Measurements from ENCODE around the gene HRAS. TPM values are rescaled to one million over a fixed set of nuclear protein-coding genes. Genes with fewer than 3 reads are reported as not detected.

HRAS gene
- polyA plus RNA-seq, 2 of the 4 experiments (the other 2 are of a cell fraction): 56.3 to 86.9 TPM

DNA sequence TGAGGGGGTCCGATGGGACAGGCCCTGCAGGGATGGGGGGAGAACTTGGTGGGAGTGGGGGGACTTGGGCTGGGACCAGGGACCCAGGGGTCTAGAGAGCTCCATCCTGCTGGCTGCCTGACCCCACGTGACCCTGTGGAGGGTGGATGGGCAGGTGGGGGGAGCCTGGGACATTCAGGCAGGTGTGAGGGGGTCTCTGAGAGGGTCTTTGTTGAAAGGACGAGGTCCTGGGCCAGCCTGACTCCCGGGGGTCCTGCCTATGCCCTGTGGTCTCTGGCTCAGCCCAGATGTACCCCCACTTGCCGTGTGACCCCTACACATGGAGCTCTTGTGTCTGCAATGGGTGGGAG, 9.4 kb upstream of the HRAS start:
- CTCF ChIA-PET: interaction anchor here (1.2 to 5.3 kb wide), 4 partner anchors 9 to 27 kb away, joined by 4 to 26 read pairs (median 6); no protein-coding TSS in a partner anchor
- ATAC-seq: no peak
- no peaks in the 10 kb centered on the region for H3K9me3 ChIP-seq
- no peak overlapping the region for H3K4me3 ChIP-seq
- no peak overlapping the region for H3K27ac ChIP-seq
- H3K4me2 ChIP-seq: no peak overlapping the region
- POLR2A ChIA-PET: interaction anchor here (1.1 kb wide), 1 partner anchor 9 kb away, joined by 4 read pairs; the partner anchor contains the start of gene HRAS
- no peak for DNase-seq (ENCODE audit: low read depth in 1 of 2, low spot score in 1 of 2)
- no peak for FAIRE-seq
- H3K4me1 ChIP-seq: no peaks in the 10 kb centered on the region
- TF ChIP-seq USF2 (IDR thresholded peaks at IDR 0.05) (no peak), HDAC2 (IDR thresholded peaks at IDR 0.05) (no peak), ZC3H11A (IDR thresholded peaks at IDR 0.05) (no peak), TFCP2L1 (CRISPR knock-in tag; IDR thresholded peaks at IDR 0.05) (no peak), RAD21 (conservative IDR thresholded peaks at IDR 0.05 in 1 of 2, IDR thresholded peaks at IDR 0.05 in 1 of 2) (no peak), ESRRA (IDR thresholded peaks at IDR 0.05; ENCODE audit: borderline replicate concordance, low read length) (no peak), CBX8 (IDR thresholded peaks at IDR 0.05) (no peak), NR3C1 (IDR thresholded peaks at IDR 0.05) (no peak), CTCF (IDR thresholded peaks at IDR 0.05) (no peak), CBX2 (IDR thresholded peaks at IDR 0.05; ENCODE audit: borderline replicate concordance, low read depth) (no peak), NFE2L2 (conservative IDR thresholded peaks at IDR 0.05; ENCODE audit: low read length) (no peak), HEYL (CRISPR knock-in tag; IDR thresholded peaks at IDR 0.05) (no peak), SMC3 (IDR thresholded peaks at IDR 0.05) (no peak)
- TF ChIP-seq, protein P1, sequence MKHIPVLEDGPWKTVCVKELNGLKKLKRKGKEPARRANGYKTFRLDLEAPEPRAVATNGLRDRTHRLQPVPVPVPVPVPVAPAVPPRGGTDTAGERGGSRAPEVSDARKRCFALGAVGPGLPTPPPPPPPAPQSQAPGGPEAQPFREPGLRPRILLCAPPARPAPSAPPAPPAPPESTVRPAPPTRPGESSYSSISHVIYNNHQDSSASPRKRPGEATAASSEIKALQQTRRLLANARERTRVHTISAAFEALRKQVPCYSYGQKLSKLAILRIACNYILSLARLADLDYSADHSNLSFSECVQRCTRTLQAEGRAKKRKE (CRISPR knock-in tag; IDR thresholded peaks at IDR 0.05; ENCODE audit: low read depth): no peak
- TF ChIP-seq, protein P2, sequence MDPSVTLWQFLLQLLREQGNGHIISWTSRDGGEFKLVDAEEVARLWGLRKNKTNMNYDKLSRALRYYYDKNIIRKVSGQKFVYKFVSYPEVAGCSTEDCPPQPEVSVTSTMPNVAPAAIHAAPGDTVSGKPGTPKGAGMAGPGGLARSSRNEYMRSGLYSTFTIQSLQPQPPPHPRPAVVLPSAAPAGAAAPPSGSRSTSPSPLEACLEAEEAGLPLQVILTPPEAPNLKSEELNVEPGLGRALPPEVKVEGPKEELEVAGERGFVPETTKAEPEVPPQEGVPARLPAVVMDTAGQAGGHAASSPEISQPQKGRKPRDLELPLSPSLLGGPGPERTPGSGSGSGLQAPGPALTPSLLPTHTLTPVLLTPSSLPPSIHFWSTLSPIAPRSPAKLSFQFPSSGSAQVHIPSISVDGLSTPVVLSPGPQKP (IDR thresholded peaks at IDR 0.05; ENCODE audit: low read depth, low read length): no peak
- 31% methylated on average over 3 of the region's 5 CpGs for WGBS (ENCODE audit: missing lambda C conversion rate)

DNA sequence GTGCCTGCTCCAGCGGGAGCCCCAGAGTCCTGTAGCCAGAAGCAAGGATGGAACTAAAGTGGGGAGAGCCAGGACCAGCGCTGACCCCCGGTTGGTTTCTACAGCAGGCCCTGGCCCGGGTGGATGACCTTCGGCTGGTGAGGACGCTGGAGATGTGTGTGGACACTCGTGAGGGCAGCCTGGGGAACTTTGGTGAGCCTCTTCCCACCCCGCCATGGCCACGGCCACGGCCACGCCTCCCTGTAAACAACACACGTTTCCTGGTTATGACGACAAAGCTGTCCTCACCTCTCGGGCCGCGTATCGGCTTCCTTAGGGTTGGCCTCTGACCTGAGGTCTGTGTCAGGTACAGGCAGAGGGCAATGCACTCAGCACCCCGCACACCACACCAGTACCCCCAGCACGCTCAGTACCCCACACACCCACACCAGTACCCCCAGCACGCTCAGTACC, 6.1 kb upstream of the HRAS start:
- ChIA-PET CTCF (interaction anchor here (3.1 kb wide), 1 partner anchor 13 kb away, joined by 21 read pairs; no protein-coding TSS in a partner anchor), POLR2A (no interaction called here)
- FAIRE-seq: no peak
- no peak for ATAC-seq
- no peak overlapping the region for H3K27ac ChIP-seq
- no peak overlapping the region for H3K4me2 ChIP-seq
- no peaks in the 10 kb centered on the region for H3K9me3 ChIP-seq
- 81% methylated on average over 19 of the region's 20 CpGs for WGBS (ENCODE audit: missing lambda C conversion rate)
- no peak overlapping the region for H3K4me3 ChIP-seq
- no peaks in the 10 kb centered on the region for H3K4me1 ChIP-seq
- DNase-seq (ENCODE audit: low read depth in 1 of 2, low spot score in 1 of 2): no peak
- TF ChIP-seq GATA3 (IDR thresholded peaks at IDR 0.05; ENCODE audit: borderline replicate concordance) (no peak), ZNF302 (CRISPR knock-in tag; IDR thresholded peaks at IDR 0.05) (no peak), MAFK (IDR thresholded peaks at IDR 0.05; ENCODE audit: partially characterized antibody) (no peak), SREBF2 (IDR thresholded peaks at IDR 0.05) (no peak), REST (IDR thresholded peaks at IDR 0.05) (no peak), RAD21 (conservative IDR thresholded peaks at IDR 0.05 in 1 of 2, IDR thresholded peaks at IDR 0.05 in 1 of 2) (no peak), TFCP2L1 (CRISPR knock-in tag; IDR thresholded peaks at IDR 0.05) (no peak), HOXB13 (CRISPR knock-in tag; IDR thresholded peaks at IDR 0.05; ENCODE audit: low read depth) (no peak), CBX8 (IDR thresholded peaks at IDR 0.05) (no peak), HEYL (CRISPR knock-in tag; IDR thresholded peaks at IDR 0.05) (no peak), CTCF (IDR thresholded peaks at IDR 0.05) (no peak), ZSCAN20 (CRISPR knock-in tag; IDR thresholded peaks at IDR 0.05) (no peak), POLR2AphosphoS2 (conservative IDR thresholded peaks at IDR 0.05; ENCODE audit: low read length) (no peak)
- TF ChIP-seq, protein P2 (IDR thresholded peaks at IDR 0.05; ENCODE audit: low read depth, low read length): no peak
- TF ChIP-seq, protein P3, sequence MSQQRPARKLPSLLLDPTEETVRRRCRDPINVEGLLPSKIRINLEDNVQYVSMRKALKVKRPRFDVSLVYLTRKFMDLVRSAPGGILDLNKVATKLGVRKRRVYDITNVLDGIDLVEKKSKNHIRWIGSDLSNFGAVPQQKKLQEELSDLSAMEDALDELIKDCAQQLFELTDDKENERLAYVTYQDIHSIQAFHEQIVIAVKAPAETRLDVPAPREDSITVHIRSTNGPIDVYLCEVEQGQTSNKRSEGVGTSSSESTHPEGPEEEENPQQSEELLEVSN (IDR thresholded peaks at IDR 0.05; ENCODE audit: borderline replicate concordance, low read depth): no peak

Data from A549 (cell line).